CMK (cell line): ENCODE data around the gene DERL2.
"Not testable (repeated sequence)": the region's sequence is repeated elsewhere in the genome, so short reads cannot be mapped to it uniquely, and the experiment has no call there.

ENCODE experiments used
- DNase-seq: peaks from one replicate; pipeline ENCODE4 v3.0.0-alpha.2; 2010; ENCODE audit warnings: low read depth

The DERL2 gene

DNA sequence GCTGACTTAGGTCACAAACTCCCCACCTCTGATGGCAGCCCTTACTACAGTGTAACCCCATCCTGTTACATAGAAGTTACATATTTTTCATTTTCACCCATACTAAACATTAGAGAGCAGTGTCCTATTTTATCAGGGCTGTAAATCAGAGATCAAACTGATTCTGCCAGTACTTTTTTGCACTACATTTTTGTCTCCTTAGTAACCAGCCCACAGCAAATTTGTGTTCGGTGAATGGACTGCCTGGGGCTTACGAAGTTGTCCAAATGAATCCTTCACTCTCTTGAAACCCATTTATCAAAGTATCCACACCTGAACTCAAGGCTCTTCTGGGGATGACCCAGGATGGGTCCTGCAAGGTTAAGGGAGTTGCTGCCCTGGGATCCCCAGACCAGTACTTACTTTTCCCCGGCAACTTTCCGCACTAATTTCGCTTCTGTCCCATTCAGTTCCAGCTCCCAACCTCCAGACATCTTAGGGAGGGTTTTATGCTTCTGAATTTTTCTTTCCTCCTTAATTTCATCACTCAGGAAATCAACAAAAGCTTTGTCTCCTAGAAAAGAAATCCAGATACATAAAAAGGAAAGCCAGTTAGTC is 48.2 kb downstream of the DERL2 start:
- no peak for DNase-seq

DNA sequence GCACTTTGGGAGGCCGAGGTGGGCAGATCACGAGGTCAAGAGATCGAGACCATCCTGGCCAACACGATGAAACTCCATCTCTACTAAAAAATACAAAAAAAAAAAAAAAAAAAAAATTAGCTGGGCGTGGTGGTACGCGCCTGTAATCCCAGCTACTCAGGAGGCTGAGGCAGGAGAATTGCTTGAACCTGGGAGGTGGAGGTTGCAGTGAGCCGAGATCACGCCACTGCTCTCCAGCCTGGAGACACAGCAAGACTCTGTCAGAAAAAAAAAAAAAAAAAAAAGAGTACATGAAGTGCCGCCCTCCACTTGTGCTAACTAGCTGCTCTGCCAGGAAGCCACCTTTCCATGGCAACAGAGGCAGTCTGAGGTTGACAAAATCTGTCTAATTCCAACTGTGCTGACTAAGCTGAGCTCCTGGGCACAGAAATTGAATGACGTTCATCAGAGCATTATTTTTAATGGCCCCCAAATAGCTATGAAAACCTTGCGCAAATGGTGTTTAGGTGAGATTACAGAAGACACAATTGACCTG is 50.1 kb downstream of the DERL2 start:
- not testable (repeated sequence) for DNase-seq

DNA sequence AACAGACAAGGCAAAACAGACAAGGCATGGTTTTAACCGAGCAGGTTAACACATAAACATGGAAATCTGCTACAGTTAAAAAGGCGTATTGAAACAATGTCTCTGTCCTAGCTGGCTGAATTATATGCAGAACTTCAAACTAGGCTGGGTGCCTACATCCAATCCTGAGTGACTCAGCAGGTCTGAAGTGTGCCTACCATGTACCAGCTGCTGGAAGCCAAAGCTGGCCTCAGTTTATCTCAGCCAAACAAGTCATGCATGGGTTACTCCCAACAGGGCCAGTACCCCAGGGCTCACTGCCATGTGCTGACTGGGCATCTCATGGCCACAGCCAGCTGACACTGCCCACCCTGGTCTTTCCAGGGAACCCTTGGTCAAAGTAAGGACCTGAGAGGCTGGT is 51.0 kb downstream of the DERL2 start:
- DNase-seq: no peak

DNA sequence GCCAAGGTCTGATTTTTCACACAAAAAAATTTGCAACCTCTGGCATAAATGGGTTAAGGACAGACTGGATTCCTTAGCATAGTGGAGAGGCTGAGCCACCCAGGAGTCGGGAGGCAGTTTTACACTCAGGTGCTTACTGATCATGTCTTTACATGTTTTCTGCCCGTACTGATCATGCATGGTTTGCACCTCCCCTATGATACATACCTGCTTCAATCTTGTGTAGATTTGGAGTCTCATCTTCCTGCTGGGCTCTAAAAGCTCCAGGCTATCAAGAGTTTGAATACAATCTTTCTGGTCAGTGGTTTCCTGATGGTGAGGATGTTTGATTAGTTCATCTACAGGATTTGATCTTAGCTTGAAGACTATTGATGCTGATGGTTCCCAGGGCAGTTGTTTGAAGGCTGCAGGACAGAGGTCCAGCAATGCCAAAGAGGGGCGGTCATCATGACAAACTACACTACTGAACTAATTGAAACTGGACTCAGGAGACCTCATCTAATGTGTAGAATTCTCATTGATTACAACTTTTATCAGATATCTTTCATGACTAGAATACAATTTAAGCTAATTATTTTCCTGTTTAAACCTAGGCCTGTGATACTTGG is 53.9 kb downstream of the DERL2 start:
- no peak for DNase-seq

DNA sequence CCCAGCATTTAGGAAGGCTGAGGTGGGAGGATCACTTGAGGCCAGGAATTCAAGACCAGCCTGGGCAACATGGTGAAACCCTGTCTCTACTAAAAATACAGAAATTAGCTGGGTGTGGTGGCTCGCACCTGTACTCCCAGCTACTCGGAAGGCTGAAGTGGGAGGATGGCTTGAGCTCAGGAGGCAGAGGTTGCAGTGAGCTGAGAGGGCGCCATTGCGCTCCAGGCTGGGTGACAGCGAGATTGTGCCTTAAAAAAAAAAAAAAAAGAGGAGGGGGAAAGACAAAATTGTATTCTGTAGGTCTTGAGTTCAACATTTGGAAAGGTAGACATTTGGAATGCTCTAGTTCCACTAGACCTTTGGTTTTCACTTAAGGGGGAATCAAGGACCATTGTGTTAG is 54.7 kb downstream of the DERL2 start:
- DNase-seq: not testable (repeated sequence)

DNA sequence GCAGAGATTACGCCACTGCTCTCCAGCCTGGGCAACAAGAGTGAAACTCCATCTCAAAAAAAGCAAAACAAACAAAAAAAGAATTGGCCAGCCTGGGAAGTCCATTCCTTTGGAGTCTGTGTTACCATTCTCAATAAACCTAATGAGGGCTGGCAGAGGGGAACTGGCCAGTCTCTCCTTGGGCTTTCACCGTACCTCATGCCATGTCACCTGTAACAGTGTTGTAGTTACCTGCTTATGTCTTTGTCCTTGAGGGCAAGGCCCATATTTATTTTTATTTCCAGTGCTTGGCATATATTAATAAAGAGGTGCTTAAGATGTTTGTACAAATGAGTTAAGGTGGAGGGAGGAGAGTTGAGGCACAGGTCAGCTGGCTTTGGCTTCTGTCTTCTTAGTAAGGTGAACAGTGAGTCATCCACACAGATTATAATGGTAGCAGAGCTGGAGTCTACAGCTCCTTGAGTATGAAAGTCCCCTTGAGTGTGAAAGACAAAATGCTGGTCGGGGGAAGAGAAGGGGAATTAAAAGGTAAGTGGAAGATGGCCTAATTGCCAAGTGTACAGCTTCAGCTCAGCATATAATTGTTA is 55.5 kb downstream of the DERL2 start:
- no peak for DNase-seq

DNA sequence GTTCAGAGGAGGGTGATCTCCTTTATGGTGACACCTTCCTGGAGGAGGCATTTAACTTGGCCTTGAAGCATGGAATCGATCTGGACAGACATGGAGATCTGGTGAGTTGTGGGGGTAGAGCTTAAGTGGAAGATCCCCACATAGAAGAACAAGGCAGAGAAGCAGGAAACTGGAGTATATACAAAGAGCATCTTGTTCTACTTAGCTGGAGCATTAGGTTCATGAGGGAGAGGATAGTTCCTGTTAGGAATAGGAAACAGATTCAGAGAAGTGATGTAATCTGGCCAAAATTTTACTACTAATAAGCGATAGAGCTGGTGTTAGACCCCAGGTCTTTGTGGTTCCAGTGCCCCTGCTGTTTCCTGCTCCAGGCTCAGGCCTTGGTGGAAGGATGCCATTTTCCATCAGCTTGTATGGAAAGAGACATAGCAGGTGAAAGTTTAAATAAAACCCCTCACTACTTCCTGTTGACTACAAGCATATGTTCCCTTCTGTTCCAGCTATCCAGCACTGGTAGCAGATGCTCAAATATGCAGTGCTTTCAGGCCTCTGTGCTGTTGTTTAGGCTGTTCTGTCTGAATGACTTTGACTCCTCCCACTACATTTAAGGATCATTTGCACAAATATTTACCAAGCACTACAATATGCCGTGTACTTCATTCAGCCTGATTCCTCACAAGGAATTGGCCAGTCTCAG is 56.6 kb downstream of the DERL2 start:
- no peak for DNase-seq

DNA sequence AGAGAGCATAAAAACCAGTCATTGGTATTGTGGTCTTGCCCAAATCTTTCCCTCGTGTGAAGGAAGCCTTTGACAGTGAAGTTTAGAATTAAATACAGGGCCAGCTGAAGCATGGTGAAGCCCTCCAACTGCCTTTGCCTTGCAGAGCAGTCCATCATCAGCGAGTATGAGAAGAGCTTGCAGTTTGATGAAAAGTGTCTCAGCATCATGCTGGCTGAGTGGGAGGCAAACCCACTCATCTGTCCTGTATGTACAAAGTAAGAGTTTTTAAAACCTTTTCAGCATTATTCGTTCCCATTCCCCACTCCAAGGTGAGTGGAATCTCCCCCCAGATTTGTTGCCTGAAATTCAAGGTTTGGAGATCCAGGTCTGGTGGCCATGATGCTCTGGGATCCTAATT is 60.2 kb downstream of the DERL2 start:
- no peak for DNase-seq

DNA sequence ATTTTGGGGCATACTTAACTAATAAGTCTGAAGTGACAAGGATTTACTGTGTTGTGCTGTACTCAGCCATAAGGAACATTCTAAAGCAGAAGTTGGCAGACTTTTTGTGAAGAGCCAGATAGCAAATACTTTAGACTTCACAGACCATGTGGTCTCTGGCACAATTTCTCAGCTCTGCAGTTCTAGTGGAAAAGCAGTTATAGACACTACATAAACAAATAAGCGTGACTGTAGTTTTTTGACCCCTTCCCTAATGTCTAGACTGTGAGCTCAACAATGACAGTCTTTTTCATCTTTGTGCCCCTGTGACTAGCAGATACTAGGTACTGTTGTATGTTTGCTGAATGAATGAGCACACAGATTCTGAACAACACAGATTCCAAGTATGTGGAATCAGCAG is 61.1 kb downstream of the DERL2 start:
- no peak for DNase-seq

DNA sequence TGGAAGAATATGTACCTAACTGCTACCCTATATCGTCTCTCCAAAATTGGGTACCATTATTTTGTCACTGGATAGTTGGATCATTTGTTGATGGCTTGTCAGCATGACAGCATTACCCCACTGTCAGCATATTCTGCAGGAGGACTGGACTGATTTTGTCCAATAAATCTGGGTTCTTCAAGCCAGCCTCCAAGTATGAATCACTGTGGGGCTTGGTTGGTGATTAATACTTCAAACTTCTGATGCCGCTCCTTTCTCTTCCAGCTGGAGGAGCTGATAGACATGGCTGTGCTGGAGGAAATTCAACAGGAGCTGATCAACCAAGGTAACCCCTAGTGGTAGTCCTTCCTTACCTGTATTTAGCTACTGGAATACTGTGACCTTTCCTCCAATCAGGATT is 63.5 kb downstream of the DERL2 start:
- DNase-seq: no peak
